ENCODE measurements around the gene MAPT. TPM values are rescaled to one million over a fixed set of nuclear protein-coding genes. Genes with fewer than 3 reads are reported as not detected.
"Not testable (repeated sequence)": the region's sequence is repeated elsewhere in the genome, so short reads cannot be mapped to it uniquely, and the experiment has no call there.

The MAPT gene
- polyA plus RNA-seq, 1 experiment, result 0.16 TPM

- TF ChIP-seq CTCF (IDR thresholded peaks at IDR 0.05; ENCODE audit: insufficient read depth, low read depth, low read length), result no peak
Measured at GRCh38 chr17:46011711-46012505, 117.6 kb downstream of the MAPT start.

GRCh38 chr17:46012506-46013079 is 118.2 kb downstream of the MAPT start:
- H3K27me3 ChIP-seq (ENCODE audit: control insufficient read depth, insufficient read depth, low read length), result no peaks in the 10 kb centered on the region
- H3K4me3 ChIP-seq (ENCODE audit: low read depth, low read length), result no peak overlapping the region
- no peaks in the 10 kb centered on the region for H3K36me3 ChIP-seq (ENCODE audit: control insufficient read depth, insufficient read depth, low read length)
- ChIA-PET POLR2A (no interaction called here), CTCF (interaction anchor here (0.8 to 3.9 kb wide), 6 partner anchors 9 to 274 kb away, joined by 3 to 32 read pairs (median 4); no protein-coding TSS in a partner anchor)
- no peak for DNase-seq (ENCODE audit: low read depth)
- no peak for TF ChIP-seq CTCF (IDR thresholded peaks at IDR 0.05; ENCODE audit: insufficient read depth, low read depth, low read length)

More at GRCh38 chr17:46011711-46012505, 117.6 kb downstream of the MAPT start:
- Histone ChIP-seq H3K36me3 (ENCODE audit: control insufficient read depth, insufficient read depth, low read length) (no peaks in the 10 kb centered on the region), H3K27me3 (ENCODE audit: control insufficient read depth, insufficient read depth, low read length) (no peaks in the 10 kb centered on the region), H3K4me3 (ENCODE audit: low read depth, low read length) (no peak overlapping the region)
- POLR2A ChIA-PET, result no interaction called here
- no peak for DNase-seq (ENCODE audit: low read depth)
- CTCF ChIA-PET, result interaction anchor here (3.0 to 3.9 kb wide), 2 partner anchors 9 to 33 kb away, joined by 20 to 32 read pairs; no protein-coding TSS in a partner anchor

- no peak for DNase-seq (ENCODE audit: low read depth)
- H3K27me3 ChIP-seq (ENCODE audit: control insufficient read depth, insufficient read depth, low read length), result no peaks in the 10 kb centered on the region
- POLR2A ChIA-PET, result no interaction called here
- TF ChIP-seq CTCF (IDR thresholded peaks at IDR 0.05; ENCODE audit: insufficient read depth, low read depth, low read length), result no peak
- H3K36me3 ChIP-seq (ENCODE audit: control insufficient read depth, insufficient read depth, low read length), result no peaks in the 10 kb centered on the region
- H3K4me3 ChIP-seq (ENCODE audit: low read depth, low read length), result no peak overlapping the region
- CTCF ChIA-PET, result interaction anchor here (0.8 to 3.9 kb wide), 6 partner anchors 10 to 274 kb away, joined by 3 to 32 read pairs (median 4); no protein-coding TSS in a partner anchor
Measured at GRCh38 chr17:46013127-46013501, 118.8 kb downstream of the MAPT start.

GRCh38 chr17:46013502-46014165 is 119.3 kb downstream of the MAPT start:
- no peaks in the 10 kb centered on the region for H3K36me3 ChIP-seq (ENCODE audit: control insufficient read depth, insufficient read depth, low read length)
- POLR2A ChIA-PET, result interaction anchor here (0.5 kb wide), 2 partner anchors 9 to 182 kb away, joined by 3 to 5 read pairs; no protein-coding TSS in a partner anchor
- DNase-seq (ENCODE audit: low read depth), result peak; percentile 68
- CTCF ChIA-PET, result interaction anchor here (0.7 to 3.9 kb wide), 7 partner anchors 10 to 273 kb away, joined by 3 to 32 read pairs (median 4); no protein-coding TSS in a partner anchor
- H3K27me3 ChIP-seq (ENCODE audit: control insufficient read depth, insufficient read depth, low read length), result no peaks in the 10 kb centered on the region
- H3K4me3 ChIP-seq (ENCODE audit: low read depth, low read length), result no peak overlapping the region
- no peak for TF ChIP-seq CTCF (IDR thresholded peaks at IDR 0.05; ENCODE audit: insufficient read depth, low read depth, low read length)

GRCh38 chr17:46019408-46019925 is 125.1 kb downstream of the MAPT start:
- CTCF ChIA-PET, result interaction anchor here (1.2 to 2.4 kb wide), 5 partner anchors 16 to 194 kb away, joined by 3 to 10 read pairs (median 4); no protein-coding TSS in a partner anchor
- H3K4me3 ChIP-seq (ENCODE audit: low read depth, low read length); DNase-seq (ENCODE audit: low read depth); H3K36me3 ChIP-seq (ENCODE audit: control insufficient read depth, insufficient read depth, low read length); POLR2A ChIA-PET; H3K27me3 ChIP-seq (ENCODE audit: control insufficient read depth, insufficient read depth, low read length): not testable (repeated sequence)
